Measurements from ENCODE around the gene CTNNAL1.
A peak's percentile ranks its signal among the peaks of the same experiment; 100 is the strongest.
"Not testable (repeated sequence)": the region's sequence is repeated elsewhere in the genome, so short reads cannot be mapped to it uniquely, and the experiment has no call there.

The CTNNAL1 gene

GRCh38 chr9:109012876-109013678, at the start of gene CTNNAL1:
Gene CTNNAL1, minus strand, starts transcription at chr9:109013499. Its CDS starts 57 bp downstream, at chr9:109013442.
- peak; percentile 78 for DNase-seq

GRCh38 chr9:109062543-109062942, 49.2 kb upstream of the CTNNAL1 start:
- no peak for DNase-seq

- DNase-seq, result no peak
These were observed 46.9 kb upstream of the CTNNAL1 start for GRCh38 chr9:109060191-109060590.

- DNase-seq, result not testable (repeated sequence)
These were observed 39.8 kb upstream of the CTNNAL1 start for GRCh38 chr9:109053121-109053520.

GRCh38 chr9:109052416-109052815, 39.1 kb upstream of the CTNNAL1 start:
- no peak for DNase-seq

- no peak for DNase-seq
These were observed 38.4 kb upstream of the CTNNAL1 start for GRCh38 chr9:109051733-109052132.

GRCh38 chr9:109050444-109050843, 37.1 kb upstream of the CTNNAL1 start:
- no peak for DNase-seq

GRCh38 chr9:109048822-109049221, 35.5 kb upstream of the CTNNAL1 start:
- no peak for DNase-seq

GRCh38 chr9:109047259-109047658, 34.0 kb upstream of the CTNNAL1 start:
- no peak for DNase-seq

- DNase-seq, result no peak
These were observed 33.0 kb upstream of the CTNNAL1 start for GRCh38 chr9:109046346-109046745.

- no peak for DNase-seq
These were observed 30.3 kb upstream of the CTNNAL1 start for GRCh38 chr9:109043578-109043977.

- DNase-seq, result no peak
These were observed 27.3 kb upstream of the CTNNAL1 start for GRCh38 chr9:109040571-109040970.

- no peak for DNase-seq
These were observed 26.2 kb upstream of the CTNNAL1 start for GRCh38 chr9:109039539-109039938.

- DNase-seq, result no peak
These were observed 24.8 kb upstream of the CTNNAL1 start for GRCh38 chr9:109037946-109038715.

- no peak for DNase-seq
These were observed 23.7 kb upstream of the CTNNAL1 start for GRCh38 chr9:109036744-109037680.

- DNase-seq, result no peak
These were observed 22.6 kb upstream of the CTNNAL1 start for GRCh38 chr9:109035684-109036423.

GRCh38 chr9:109033941-109034700, 20.8 kb upstream of the CTNNAL1 start:
- no peak for DNase-seq

- DNase-seq, result no peak
These were observed 17.9 kb upstream of the CTNNAL1 start for GRCh38 chr9:109031241-109031640.

GRCh38 chr9:109030426-109030825, 17.1 kb upstream of the CTNNAL1 start:
- no peak for DNase-seq

GRCh38 chr9:109028457-109028856, 15.2 kb upstream of the CTNNAL1 start:
- no peak for DNase-seq

- DNase-seq, result no peak
These were observed 13.9 kb upstream of the CTNNAL1 start for GRCh38 chr9:109027176-109027575.
